HepG2 (cell line): Measurements from ENCODE around the gene COLGALT1. TPM values are rescaled to one million over a fixed set of nuclear protein-coding genes. Genes with fewer than 3 reads are reported as not detected.

ENCODE experiments used
- KDM1A ChIP-seq: IDR thresholded peaks from 2 replicates; pipeline ENCODE4 v1.6.1; 2016; ENCODE audit warnings: missing compliant biosample characterization
- KLF16 ChIP-seq, 2 experiments: sonication (generic) in 1 of 2; formaldehyde crosslinking in 1 of 2; IDR thresholded peaks; 2 replicates each; pipeline versions ENCODE4 v1.6.1 to v1.8.0; 2016 to 2023; ENCODE audit warnings: missing genetic modification reagents in 2 of 2, missing compliant biosample characterization in 1 of 2
- MBNL3 ChIP-seq: fragments of 250-450 bp; sonication (Bioruptor Pico); conservative IDR thresholded peaks from 2 replicates; pipeline ENCODE4 v1.8.0; 2022; ENCODE audit warnings: mild to moderate bottlenecking, inconsistent platforms
- PHB2 ChIP-seq: fragments of 450-650 bp; IDR thresholded peaks from 2 replicates; pipeline ENCODE4 v1.6.1; 2018; ENCODE audit not compliant: partially characterized antibody
- RAD51 ChIP-seq: fragments of 450-650 bp; IDR thresholded peaks from 2 replicates; pipeline ENCODE4 v1.6.1; 2016; ENCODE audit warnings: borderline replicate concordance
- REXO4 ChIP-seq: sonication (generic); formaldehyde crosslinking; IDR thresholded peaks from 2 replicates; pipeline ENCODE4 v1.8.0; 2022; ENCODE audit warnings: missing genetic modification reagents, mild to moderate bottlenecking, borderline replicate concordance
- RFX5 ChIP-seq: IDR thresholded peaks from 2 replicates; pipeline ENCODE4 v1.6.1; 2011; ENCODE audit warnings: low read depth, low read length, improper control_type of control experiment
- RNF2 ChIP-seq: fragments of 450-650 bp; conservative IDR thresholded peaks from 2 replicates; pipeline ENCODE4 v1.6.1; 2016; ENCODE audit warnings: low read depth
- SMAD3 ChIP-seq: sonication (generic); formaldehyde crosslinking; IDR thresholded peaks from 2 replicates; pipeline ENCODE4 v1.4.0; 2020; ENCODE audit warnings: missing genetic modification reagents
- TCF7 ChIP-seq: sonication (generic); IDR thresholded peaks from 2 replicates; pipeline ENCODE4 v1.6.1; 2016; ENCODE audit warnings: antibody characterized with exemption, low read depth
- ZC3H4 ChIP-seq: sonication (generic); formaldehyde crosslinking; IDR thresholded peaks from 2 replicates; pipeline ENCODE4 v1.4.0; 2020; ENCODE audit warnings: missing genetic modification reagents, borderline replicate concordance
- ZNF138 ChIP-seq: sonication (generic); formaldehyde crosslinking; IDR thresholded peaks from 2 replicates; pipeline ENCODE4 v1.5.0; 2020; ENCODE audit warnings: mild to moderate bottlenecking, low read depth, missing genetic modification reagents
- ZNF30 ChIP-seq: sonication (generic); formaldehyde crosslinking; IDR thresholded peaks from 2 replicates; pipeline ENCODE4 v1.5.0; 2020; ENCODE audit warnings: mild to moderate bottlenecking, missing genetic modification reagents
- ZNF446 ChIP-seq: sonication (generic); formaldehyde crosslinking; IDR thresholded peaks from 2 replicates; pipeline ENCODE4 v1.5.0; 2020; ENCODE audit warnings: mild to moderate bottlenecking, missing genetic modification reagents
- ZNF546 ChIP-seq: sonication (generic); formaldehyde crosslinking; conservative IDR thresholded peaks from 2 replicates; pipeline ENCODE4 v1.8.1; 2023; ENCODE audit warnings: mild to moderate bottlenecking, missing genetic modification reagents
- ZNF589 ChIP-seq: sonication (generic); formaldehyde crosslinking; conservative IDR thresholded peaks from 2 replicates; pipeline ENCODE4 v1.8.0; 2022; ENCODE audit warnings: mild to moderate bottlenecking, moderate library complexity, missing genetic modification reagents
- ZNF605 ChIP-seq: sonication (generic); formaldehyde crosslinking; IDR thresholded peaks from 2 replicates; pipeline ENCODE4 v1.8.0; 2022; ENCODE audit warnings: mild to moderate bottlenecking, missing genetic modification reagents
- ZSCAN21 ChIP-seq: sonication (generic); formaldehyde crosslinking; IDR thresholded peaks from 2 replicates; pipeline ENCODE4 v1.8.0; 2022; ENCODE audit warnings: mild to moderate bottlenecking, missing genetic modification reagents, moderate library complexity, borderline replicate concordance
- ZSCAN22 ChIP-seq: sonication (generic); formaldehyde crosslinking; IDR thresholded peaks from 2 replicates; pipeline ENCODE4 v1.4.0; 2020; ENCODE audit warnings: mild to moderate bottlenecking, missing genetic modification reagents
- polyA plus RNA-seq, 8 experiments: library from polyadenylated mRNA; depleted of rRNA in 3 of 8; stranded (reverse) in 7 of 8; unstranded in 1 of 8; fragments of >200 nt; fragmentation: Illumina TruSeq in 4 of 8; extraction: Trizol in 4 of 8; gene quantifications; 2 replicates each; pipeline versions ENCODE4 v1.2.1 to v1.2.3, GENCODE V29; 2011 to 2016; ENCODE audit warnings: low read depth in 4 of 8, missing spikeins in 1 of 8, mixed read lengths in 1 of 8; ENCODE audit not compliant: insufficient read depth in 1 of 8
- total RNA-seq, 5 experiments: library from RNA; depleted of rRNA; stranded (reverse); fragments of >200 nt; fragmentation: Illumina TruSeq; extraction: Trizol; gene quantifications; 2 replicates each; pipeline ENCODE4 v1.2.3, GENCODE V29; 2016; ENCODE audit warnings: low read depth in 1 of 5
- TF ChIP-seq, protein P1 (sequence below): sonication (generic); formaldehyde crosslinking; IDR thresholded peaks from 2 replicates; pipeline ENCODE4 v1.5.0; 2020; ENCODE audit warnings: missing genetic modification reagents, mild to moderate bottlenecking, borderline replicate concordance
- TF ChIP-seq, protein P2 (sequence below): sonication (generic); formaldehyde crosslinking; IDR thresholded peaks from 2 replicates; pipeline ENCODE4 v1.4.0; 2020; ENCODE audit warnings: missing genetic modification reagents
- TF ChIP-seq, protein P3 (sequence below): sonication (generic); formaldehyde crosslinking; IDR thresholded peaks from 2 replicates; pipeline ENCODE4 v1.5.1; 2020; ENCODE audit warnings: missing genetic modification reagents, mild to moderate bottlenecking, borderline replicate concordance

COLGALT1 gene
- total and polyA plus RNA-seq, 2 of the 13 experiments (the other 11 are each of a cell fraction or from before 2014, with no cell fraction given) = 58.0 to 211 TPM

DNA sequence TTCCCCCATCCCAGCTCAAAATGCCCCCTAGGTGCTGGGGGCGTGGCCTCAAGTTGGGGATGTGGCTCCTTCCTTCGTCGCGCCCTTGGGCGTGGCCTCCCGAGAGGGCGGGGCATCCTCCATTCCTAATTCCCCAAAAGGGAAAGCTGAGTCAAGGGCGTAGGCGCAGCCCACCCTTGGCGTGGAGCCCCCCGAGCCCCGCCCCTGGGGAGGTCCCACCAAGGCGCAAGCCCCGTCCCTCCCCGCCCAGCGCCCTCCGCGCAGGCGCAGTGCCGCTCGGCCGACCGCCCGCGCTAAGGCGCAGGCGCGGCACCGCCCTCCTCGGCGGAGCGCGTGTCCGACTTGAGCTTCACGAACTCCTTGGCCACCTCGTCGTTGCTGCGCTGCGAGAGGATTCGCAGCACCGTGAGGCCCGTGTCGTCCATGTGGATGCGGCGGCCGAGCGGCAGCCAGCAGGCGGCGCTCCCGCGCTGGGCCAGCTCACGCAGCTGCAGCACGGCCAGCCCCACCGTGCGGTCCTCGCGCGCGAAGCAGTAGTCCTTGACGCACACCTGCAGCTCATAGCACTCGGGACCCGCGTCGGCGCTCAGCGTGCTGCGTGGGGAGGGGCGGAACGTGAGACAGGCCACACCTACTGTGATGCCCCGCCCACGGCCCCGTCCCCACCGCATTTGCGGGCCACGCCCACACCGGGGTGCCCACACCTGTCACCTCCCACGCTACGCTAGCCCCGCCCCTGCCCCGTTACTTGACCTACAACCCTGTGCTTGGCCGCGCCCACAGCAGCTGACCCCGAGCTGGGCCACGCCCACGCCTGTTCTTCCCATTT lies 50.5 kb downstream of the COLGALT1 start (continued):
- peak; percentile 89; the same call in 1 of the 2 replicates for TF ChIP-seq ZNF605 (CRISPR knock-in tag)
- no peak for TF ChIP-seq PHB2
- no peak for TF ChIP-seq RAD51
- no peak for TF ChIP-seq TCF7
- peak; percentile 62; the same call in 1 of the 2 replicates for TF ChIP-seq ZSCAN22 (CRISPR knock-in tag)
- TF ChIP-seq REXO4 = peak; percentile 97; the same call in 1 of the 2 replicates
- peak; percentile 77 to 95; a peak in 3 of 4 replicates for TF ChIP-seq KLF16 (CRISPR knock-in tag; IDR thresholded peaks at IDR 0.05)
- TF ChIP-seq ZNF589 (CRISPR knock-in tag) = peak; percentile 98
- peak; percentile 99 for TF ChIP-seq ZNF446 (CRISPR knock-in tag)
- TF ChIP-seq, protein P1, sequence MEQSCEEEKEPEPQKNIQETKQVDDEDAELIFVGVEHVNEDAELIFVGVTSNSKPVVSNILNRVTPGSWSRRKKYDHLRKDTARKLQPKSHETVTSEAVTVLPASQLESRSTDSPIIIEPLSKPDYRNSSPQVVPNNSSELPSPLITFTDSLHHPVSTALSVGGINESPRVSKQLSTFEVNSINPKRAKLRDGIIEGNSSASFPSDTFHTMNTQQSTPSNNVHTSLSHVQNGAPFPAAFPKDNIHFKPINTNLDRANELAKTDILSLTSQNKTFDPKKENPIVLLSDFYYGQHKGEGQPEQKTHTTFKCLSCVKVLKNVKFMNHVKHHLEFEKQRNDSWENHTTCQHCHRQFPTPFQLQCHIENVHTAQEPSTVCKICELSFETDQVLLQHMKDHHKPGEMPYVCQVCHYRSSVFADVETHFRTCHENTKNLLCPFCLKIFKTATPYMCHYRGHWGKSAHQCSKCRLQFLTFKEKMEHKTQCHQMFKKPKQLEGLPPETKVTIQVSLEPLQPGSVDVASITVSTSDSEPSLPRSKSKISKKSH = peak; percentile 98
- TF ChIP-seq ZNF546 (CRISPR knock-in tag) = peak; percentile 99
- peak; percentile 99 for TF ChIP-seq ZNF138
- TF ChIP-seq RNF2 = peak; percentile 99
- peak; percentile 97 for TF ChIP-seq ZNF30 (CRISPR knock-in tag)
- TF ChIP-seq ZSCAN21 = peak; percentile 99
- TF ChIP-seq ZC3H4 (CRISPR knock-in tag) = no peak; the same call in 1 of the 2 replicates
- TF ChIP-seq SMAD3 = no peak
- TF ChIP-seq, protein P2, sequence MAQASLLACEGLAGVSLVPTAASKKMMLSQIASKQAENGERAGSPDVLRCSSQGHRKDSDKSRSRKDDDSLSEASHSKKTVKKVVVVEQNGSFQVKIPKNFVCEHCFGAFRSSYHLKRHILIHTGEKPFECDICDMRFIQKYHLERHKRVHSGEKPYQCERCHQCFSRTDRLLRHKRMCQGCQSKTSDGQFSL = peak; percentile 70
- TF ChIP-seq, protein P3, sequence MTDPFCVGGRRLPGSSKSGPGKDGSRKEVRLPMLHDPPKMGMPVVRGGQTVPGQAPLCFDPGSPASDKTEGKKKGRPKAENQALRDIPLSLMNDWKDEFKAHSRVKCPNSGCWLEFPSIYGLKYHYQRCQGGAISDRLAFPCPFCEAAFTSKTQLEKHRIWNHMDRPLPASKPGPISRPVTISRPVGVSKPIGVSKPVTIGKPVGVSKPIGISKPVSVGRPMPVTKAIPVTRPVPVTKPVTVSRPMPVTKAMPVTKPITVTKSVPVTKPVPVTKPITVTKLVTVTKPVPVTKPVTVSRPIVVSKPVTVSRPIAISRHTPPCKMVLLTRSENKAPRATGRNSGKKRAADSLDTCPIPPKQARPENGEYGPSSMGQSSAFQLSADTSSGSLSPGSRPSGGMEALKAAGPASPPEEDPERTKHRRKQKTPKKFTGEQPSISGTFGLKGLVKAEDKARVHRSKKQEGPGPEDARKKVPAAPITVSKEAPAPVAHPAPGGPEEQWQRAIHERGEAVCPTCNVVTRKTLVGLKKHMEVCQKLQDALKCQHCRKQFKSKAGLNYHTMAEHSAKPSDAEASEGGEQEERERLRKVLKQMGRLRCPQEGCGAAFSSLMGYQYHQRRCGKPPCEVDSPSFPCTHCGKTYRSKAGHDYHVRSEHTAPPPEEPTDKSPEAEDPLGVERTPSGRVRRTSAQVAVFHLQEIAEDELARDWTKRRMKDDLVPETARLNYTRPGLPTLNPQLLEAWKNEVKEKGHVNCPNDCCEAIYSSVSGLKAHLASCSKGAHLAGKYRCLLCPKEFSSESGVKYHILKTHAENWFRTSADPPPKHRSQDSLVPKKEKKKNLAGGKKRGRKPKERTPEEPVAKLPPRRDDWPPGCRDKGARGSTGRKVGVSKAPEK (CRISPR knock-in tag) = no peak
- TF ChIP-seq KDM1A (CRISPR knock-in tag) = peak; percentile 54; the same call in 1 of the 2 replicates
- TF ChIP-seq RFX5 = no peak
- TF ChIP-seq MBNL3 (CRISPR knock-in tag) = no peak
